SW480 (cell line): Measurements from ENCODE around the gene CAMTA1.
"Not testable (repeated sequence)": the region's sequence is repeated elsewhere in the genome, so short reads cannot be mapped to it uniquely, and the experiment has no call there.

Source experiments
- DNase-seq: peaks from one replicate; pipeline ENCODE4 v3.0.0-alpha.2; 2016; ENCODE audit warnings: low spot score

CAMTA1 gene

GRCh38 chr1:7702365-7702764 is 917.1 kb downstream of the CAMTA1 start:
- no peak for DNase-seq

DNA sequence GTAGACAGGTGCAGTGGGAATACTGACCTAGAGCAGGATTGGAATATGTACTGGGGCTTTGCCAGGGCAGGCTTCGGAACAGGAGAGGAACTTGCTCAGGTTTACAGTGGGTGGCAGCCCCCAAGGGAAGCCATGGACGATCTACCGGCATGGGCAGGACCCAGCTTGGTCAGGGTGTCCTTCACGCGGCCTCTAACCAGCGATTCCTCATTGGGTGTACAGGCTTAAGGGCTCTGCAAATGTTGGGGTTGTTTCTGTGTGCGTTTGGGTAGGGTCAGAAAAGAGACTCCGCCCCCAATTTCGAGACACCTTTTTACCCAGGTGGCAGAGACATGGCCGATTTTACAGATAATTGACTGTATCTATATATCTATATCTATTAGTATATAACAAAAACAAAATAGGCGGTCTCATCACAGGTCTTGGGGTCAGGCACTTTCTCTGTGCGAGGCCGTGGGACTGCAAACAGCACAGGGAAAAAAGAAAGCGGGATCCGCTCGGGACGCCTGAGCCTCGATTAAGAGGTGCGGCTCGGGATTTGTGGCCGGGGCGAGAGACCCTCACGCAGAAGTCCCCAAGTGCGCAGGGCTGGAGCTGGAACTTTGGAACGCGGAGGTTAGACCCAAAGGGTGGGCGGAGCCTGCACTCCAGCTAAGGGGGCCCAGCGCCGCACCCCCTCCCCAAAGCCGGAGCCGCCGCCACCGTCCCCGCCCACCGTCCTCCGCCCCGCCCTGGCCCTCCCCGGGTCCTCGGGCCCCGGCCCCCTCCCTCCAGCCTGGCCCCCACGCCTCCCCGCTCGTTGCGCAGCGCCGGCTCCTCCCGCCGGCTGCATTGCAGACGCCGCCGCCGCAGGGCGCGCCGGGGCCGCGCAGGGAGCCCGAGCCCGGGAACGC is 918.3 kb downstream of the CAMTA1 start:
- DNase-seq, result no peak

GRCh38 chr1:7704214-7705047 is 919.2 kb downstream of the CAMTA1 start:
- peak; percentile 87 for DNase-seq

GRCh38 chr1:7705048-7705907 is 920.0 kb downstream of the CAMTA1 start:
- peak; percentile 15 for DNase-seq

GRCh38 chr1:7705908-7706216 is 920.6 kb downstream of the CAMTA1 start:
- no peak for DNase-seq

DNA sequence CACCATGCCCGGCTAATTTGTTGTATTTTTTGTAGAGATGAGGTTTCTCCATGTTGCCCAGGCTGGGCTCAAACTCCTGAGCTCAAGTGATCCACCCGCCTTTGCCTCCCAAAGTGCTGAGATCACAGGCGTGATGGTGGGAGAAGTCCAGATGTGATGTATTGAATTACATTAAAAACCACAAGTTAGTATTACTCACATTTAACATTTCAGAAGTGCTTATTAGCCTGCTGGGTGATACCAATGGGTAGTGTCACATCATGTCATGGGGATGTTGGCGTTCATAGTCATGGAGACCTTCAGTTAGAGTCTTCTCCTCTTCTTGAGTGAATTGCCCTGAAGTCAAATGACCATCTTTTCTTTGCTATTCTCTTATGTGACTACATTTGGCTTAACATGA is 922.3 kb downstream of the CAMTA1 start:
- DNase-seq, result peak; percentile 25

- DNase-seq, result not testable (repeated sequence)
Observed at GRCh38 chr1:7708065-7708464, 922.8 kb downstream of the CAMTA1 start.

- no peak for DNase-seq
Observed at GRCh38 chr1:7710859-7711258, 925.6 kb downstream of the CAMTA1 start.

- DNase-seq, result no peak
Observed at GRCh38 chr1:7712731-7713323, 927.6 kb downstream of the CAMTA1 start.

GRCh38 chr1:7716506-7716905 is 931.3 kb downstream of the CAMTA1 start:
- DNase-seq, result no peak

- DNase-seq, result no peak
Observed at GRCh38 chr1:7717748-7718368, 932.6 kb downstream of the CAMTA1 start.

GRCh38 chr1:7719468-7720094 is 934.3 kb downstream of the CAMTA1 start:
- no peak for DNase-seq

GRCh38 chr1:7721940-7722669 is 936.9 kb downstream of the CAMTA1 start:
- DNase-seq, result no peak

DNA sequence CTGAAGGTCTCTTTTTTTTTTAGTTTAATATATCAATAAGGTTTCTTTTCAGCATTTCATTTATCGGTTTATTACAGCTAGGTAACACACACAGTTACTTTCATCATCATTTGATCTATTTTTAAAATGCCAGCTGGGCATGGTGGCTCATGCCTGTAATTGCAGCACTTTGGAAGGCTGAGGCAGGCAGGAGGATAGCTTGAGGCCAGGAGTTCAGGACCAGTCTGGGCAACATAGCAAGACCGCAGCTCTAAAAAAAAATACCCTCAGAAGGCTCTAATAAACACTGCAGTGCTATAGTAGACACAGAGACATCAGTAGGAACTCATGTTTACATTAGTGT is 937.4 kb downstream of the CAMTA1 start:
- DNase-seq, result no peak

DNA sequence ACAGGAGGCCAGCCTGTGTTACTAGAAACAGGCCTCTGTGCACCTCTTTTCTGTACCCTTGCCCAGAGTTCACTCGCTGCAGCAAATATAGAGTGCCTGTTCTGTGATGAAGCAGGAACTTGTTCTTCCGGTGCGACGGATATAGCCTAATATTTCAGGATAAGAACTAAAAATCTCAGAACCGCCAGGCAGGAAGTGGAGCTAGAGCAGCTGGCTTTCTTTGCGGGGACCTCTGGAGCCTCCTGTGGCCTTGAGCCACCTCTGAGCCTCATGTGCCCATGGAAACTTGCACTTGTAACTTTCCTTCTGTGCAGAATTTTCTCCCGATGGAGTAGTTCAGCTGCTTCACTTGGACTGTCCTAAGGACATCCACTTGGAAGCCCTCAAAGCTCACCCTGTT is 941.4 kb downstream of the CAMTA1 start:
- no peak for DNase-seq

DNA sequence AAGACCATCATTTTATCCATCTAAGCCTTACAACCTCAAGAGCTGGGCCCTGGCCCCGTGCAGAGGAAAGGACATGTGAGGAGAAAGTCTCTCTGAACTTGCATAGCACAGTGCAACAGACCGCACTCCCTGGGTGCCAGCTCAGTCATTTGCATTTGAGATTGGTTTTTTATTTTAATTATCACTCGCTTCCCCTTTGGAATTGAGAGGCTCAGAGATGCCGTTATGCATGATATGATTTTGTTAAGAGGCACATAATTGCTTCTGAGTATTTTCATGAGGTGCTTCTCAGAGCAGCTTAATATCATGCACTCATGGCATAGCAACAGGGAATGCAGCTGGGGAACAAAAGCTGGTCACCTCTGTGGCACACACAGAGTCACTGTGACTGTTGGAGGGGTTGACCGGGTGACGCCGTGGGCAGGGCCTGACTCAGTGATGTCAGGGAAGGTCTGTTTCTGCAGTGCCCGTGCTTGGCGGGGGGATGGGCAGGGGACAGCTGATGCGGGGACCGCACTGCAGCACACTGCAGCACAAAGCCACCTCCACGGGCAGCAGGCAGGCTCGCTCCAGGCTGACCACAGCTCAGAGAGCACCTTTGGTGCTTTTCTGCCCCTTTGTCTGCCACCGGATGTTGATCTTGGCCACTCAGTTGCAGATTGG is 942.7 kb downstream of the CAMTA1 start:
- DNase-seq, result no peak

DNA sequence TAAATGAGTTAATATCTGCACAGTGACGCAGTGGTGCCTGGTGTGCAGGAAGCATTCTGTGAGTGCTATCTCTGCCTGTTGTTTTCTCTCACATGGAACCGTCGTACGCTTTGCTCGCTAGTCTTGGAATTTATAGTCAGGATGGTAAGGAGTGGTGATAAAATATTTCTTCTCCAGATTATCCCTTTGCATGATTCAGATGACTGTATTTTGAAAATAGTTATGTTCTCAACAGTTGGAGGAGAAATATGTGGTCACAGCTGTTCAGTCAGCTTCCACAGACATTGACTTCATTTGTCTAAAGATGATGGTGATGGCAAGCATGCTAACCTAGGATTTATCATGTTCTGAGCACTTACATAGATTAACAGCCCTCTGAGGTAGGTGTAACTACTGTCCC is 944.5 kb downstream of the CAMTA1 start:
- DNase-seq, result no peak

- no peak for DNase-seq
Observed at GRCh38 chr1:7732331-7732730, 947.1 kb downstream of the CAMTA1 start.

DNA sequence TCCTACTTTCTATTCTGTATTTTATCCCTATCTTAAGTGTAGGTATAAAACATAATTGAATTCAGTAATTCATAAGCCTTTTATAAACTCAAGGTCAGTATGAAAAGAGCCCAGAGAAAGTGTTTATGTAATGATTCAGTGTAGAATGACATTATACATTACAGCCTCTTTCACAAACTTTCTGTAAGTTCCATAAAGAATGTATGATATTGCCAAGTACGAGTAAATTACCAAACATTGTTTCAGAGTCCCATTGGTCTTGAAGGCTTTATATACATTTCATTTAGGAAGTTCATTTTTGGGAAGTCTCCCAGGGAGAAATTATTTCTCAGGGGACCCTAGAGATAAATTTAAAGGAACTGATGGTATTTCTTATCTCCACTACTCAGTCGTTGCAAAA is 948.0 kb downstream of the CAMTA1 start:
- no peak for DNase-seq

- no peak for DNase-seq
Observed at GRCh38 chr1:7738044-7738443, 952.8 kb downstream of the CAMTA1 start.
